Loucy (cell line): ENCODE measurements around the gene TTLL3.

Experiments
- H2AFZ ChIP-seq: fragments of 200-600 bp; sonication (generic); 2 replicates; pipeline ENCODE4 v1.6.0; 2016; ENCODE audit warnings: antibody characterized with exemption, mild to moderate bottlenecking, low read length, moderate library complexity
- H3F3A ChIP-seq: fragments of 200-600 bp; 2 replicates; pipeline ENCODE4 v1.6.0; 2016; ENCODE audit warnings: antibody characterized with exemption, low read depth, mild to moderate bottlenecking
- H3K27me3 ChIP-seq: fragments of 200-600 bp; sonication (generic); 2 replicates; pipeline ENCODE4 v1.6.1; 2014; ENCODE audit warnings: low read length, mild to moderate bottlenecking; ENCODE audit not compliant: insufficient read depth, poor library complexity, severe bottlenecking
- H3K36me3 ChIP-seq: fragments of 200-600 bp; sonication (generic); 2 replicates; pipeline ENCODE4 v1.6.1; 2016; ENCODE audit warnings: low read length; ENCODE audit not compliant: insufficient read depth
- H3K4me1 ChIP-seq: fragments of 200-600 bp; sonication (generic); 2 replicates; pipeline ENCODE4 v1.5.1; 2014; ENCODE audit warnings: low read length, mild to moderate bottlenecking; ENCODE audit not compliant: insufficient read depth, poor library complexity, severe bottlenecking
- H3K4me2 ChIP-seq: fragments of 200-600 bp; sonication (generic); 2 replicates; pipeline ENCODE4 v1.6.0; 2014; ENCODE audit warnings: antibody characterized with exemption, low read length, low read depth, mild to moderate bottlenecking; ENCODE audit not compliant: poor library complexity, severe bottlenecking
- H3K4me3 ChIP-seq: fragments of 200-600 bp; sonication (generic); 2 replicates; pipeline ENCODE4 v1.5.1; 2014; ENCODE audit warnings: low read length, mild to moderate bottlenecking, mixed read lengths; ENCODE audit not compliant: poor library complexity, severe bottlenecking
- H3K79me2 ChIP-seq: fragments of 200-600 bp; sonication (generic); 2 replicates; pipeline ENCODE4 v1.6.1; 2014; ENCODE audit warnings: low read length; ENCODE audit not compliant: insufficient read depth
- H3K9ac ChIP-seq: fragments of 200-600 bp; sonication (generic); 2 replicates; pipeline ENCODE4 v1.6.0; 2014; ENCODE audit warnings: mild to moderate bottlenecking, low read depth, low read length, moderate library complexity; ENCODE audit not compliant: poor library complexity, severe bottlenecking
- H3K9me2 ChIP-seq: fragments of 200-600 bp; sonication (generic); replicated peaks from 2 replicates; pipeline ENCODE4 v1.6.1; 2016; ENCODE audit warnings: low read depth, low read length, mixed read lengths
- H3K9me3 ChIP-seq: fragments of 200-600 bp; sonication (generic); 2 replicates; pipeline ENCODE4 v1.6.1; 2014; ENCODE audit warnings: mild to moderate bottlenecking, antibody characterized with exemption, low read length, low read depth; ENCODE audit not compliant: insufficient read depth
- H4K20me1 ChIP-seq: fragments of 200-600 bp; sonication (generic); 2 replicates; pipeline ENCODE4 v1.6.0; 2014; ENCODE audit warnings: antibody characterized with exemption, low read length, mild to moderate bottlenecking; ENCODE audit not compliant: insufficient read depth, poor library complexity, severe bottlenecking
- CTCF ChIP-seq: fragments of 200-600 bp; sonication (generic); conservative IDR thresholded peaks from 2 replicates; pipeline ENCODE4 v1.5.1; 2014; ENCODE audit warnings: mild to moderate bottlenecking, antibody characterized with exemption, low read length
- EZH2phosphoT487 ChIP-seq: fragments of 200-600 bp; IDR thresholded peaks from 2 replicates; pipeline ENCODE4 v1.6.1; 2018; ENCODE audit warnings: antibody characterized with exemption, mild to moderate bottlenecking, moderate library complexity, borderline replicate concordance

TTLL3 gene

DNA sequence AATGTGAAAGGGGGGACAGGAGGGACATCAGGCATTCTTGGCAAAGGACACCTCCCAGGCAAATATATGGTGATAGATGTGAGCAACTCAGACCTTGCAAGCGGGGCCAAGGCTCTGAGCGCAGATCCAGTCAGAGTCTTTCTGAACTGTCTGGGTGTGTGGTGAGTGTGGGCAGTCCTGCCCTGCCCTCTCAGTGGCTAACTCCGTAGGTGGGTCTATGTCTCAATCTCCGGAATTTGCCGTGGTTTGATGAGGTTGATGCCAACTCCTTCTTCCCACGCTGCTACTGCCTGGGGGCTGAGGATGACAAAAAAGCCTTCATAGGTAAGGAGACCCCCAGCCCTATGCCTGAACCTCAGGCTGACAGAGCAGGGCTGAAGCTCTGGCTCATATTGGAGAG lies 7.4 kb downstream of the TTLL3 start:
- Histone ChIP-seq H3K9ac (no peak overlapping the region), H3K9me3 (no peaks in the 10 kb centered on the region), H3F3A (no peaks in the 10 kb centered on the region), H4K20me1 (no peaks in the 10 kb centered on the region), H3K4me3 (no peak overlapping the region), H3K27me3 (no peaks in the 10 kb centered on the region), H3K36me3 (peaks cover 12% of the 10 kb centered on the region; the same call in 1 of the 2 replicates), H2AFZ (no peak overlapping the region), H3K4me1 (no peaks in the 10 kb centered on the region), H3K79me2 (no peaks in the 10 kb centered on the region), H3K4me2 (no peak overlapping the region), H3K9me2 (no peaks in the 10 kb centered on the region)
- TF ChIP-seq CTCF: no peak
- TF ChIP-seq EZH2phosphoT487: no peak

DNA sequence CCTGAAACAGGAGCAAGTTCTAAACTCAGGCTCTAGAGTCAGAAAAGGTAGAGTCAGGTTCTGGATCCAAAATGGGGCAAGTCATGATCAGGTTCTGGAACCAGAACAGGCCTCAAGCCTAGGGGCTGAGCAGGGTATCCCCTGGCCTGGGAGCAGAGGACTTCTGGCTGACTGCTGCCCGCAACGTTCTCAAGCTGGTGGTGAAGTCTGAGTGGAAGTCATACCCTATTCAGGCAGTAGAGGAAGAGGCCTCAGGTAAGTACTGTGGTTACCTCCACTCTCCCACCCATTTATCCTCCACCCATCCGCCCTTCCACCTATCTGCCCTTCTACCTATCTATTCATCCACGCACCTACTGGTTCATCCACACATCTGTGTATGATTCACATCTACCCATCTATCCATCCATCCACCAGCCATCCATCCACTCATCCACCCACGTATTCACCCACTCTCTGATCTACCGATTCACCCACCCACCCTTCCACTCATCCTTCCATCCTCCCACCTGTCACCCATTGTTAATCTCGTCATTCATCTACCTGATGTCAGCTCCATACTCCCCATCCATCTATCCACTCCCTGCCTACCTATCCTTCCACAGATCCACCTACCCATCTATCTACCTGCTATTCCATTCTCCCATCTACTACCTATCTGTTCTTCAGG lies 8.7 kb downstream of the TTLL3 start:
- H3K9me3 ChIP-seq: no peaks in the 10 kb centered on the region
- H3K36me3 ChIP-seq: peaks cover 1% of the 10 kb centered on the region; the same call in 1 of the 2 replicates
- H3K4me1 ChIP-seq: no peaks in the 10 kb centered on the region
- no peaks in the 10 kb centered on the region for H3K9me2 ChIP-seq
- H3K9ac ChIP-seq: no peak overlapping the region
- TF ChIP-seq EZH2phosphoT487 (no peak), CTCF (no peak)
- H3K4me3 ChIP-seq: no peak overlapping the region
- no peaks in the 10 kb centered on the region for H4K20me1 ChIP-seq
- H3K4me2 ChIP-seq: no peak overlapping the region
- no peaks in the 10 kb centered on the region for H3F3A ChIP-seq
- no peaks in the 10 kb centered on the region for H3K27me3 ChIP-seq
- no peak overlapping the region for H2AFZ ChIP-seq
- no peaks in the 10 kb centered on the region for H3K79me2 ChIP-seq

DNA sequence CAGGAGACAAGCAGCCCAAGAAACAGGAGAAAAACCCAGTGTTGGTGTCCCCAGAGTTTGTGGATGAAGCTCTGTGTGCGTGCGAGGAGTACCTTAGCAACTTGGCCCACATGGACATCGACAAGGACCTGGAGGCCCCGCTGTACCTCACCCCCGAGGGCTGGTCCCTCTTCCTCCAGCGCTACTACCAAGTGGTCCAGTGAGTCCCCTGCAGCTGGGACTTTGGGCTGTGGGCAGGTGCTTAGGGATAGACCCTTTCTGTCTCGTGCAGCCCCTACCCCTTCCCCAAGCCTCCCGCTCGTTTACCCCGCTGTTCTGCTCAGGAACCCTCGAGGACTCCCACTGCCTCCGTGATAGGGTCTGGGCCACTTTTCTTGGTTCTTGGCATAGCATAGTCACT lies 10.5 kb downstream of the TTLL3 start:
- Histone ChIP-seq H3K36me3 (no peaks in the 10 kb centered on the region), H3K9me2 (no peaks in the 10 kb centered on the region), H3K27me3 (no peaks in the 10 kb centered on the region), H3K4me2 (no peak overlapping the region), H4K20me1 (no peaks in the 10 kb centered on the region), H3K4me1 (no peaks in the 10 kb centered on the region), H3K9ac (no peak overlapping the region), H3K9me3 (no peaks in the 10 kb centered on the region), H3K79me2 (no peaks in the 10 kb centered on the region), H3F3A (no peaks in the 10 kb centered on the region), H3K4me3 (no peak overlapping the region), H2AFZ (no peak overlapping the region)
- no peak for TF ChIP-seq EZH2phosphoT487
- TF ChIP-seq CTCF: no peak
